ENCODE results near the gene ITGA7.

DNA sequence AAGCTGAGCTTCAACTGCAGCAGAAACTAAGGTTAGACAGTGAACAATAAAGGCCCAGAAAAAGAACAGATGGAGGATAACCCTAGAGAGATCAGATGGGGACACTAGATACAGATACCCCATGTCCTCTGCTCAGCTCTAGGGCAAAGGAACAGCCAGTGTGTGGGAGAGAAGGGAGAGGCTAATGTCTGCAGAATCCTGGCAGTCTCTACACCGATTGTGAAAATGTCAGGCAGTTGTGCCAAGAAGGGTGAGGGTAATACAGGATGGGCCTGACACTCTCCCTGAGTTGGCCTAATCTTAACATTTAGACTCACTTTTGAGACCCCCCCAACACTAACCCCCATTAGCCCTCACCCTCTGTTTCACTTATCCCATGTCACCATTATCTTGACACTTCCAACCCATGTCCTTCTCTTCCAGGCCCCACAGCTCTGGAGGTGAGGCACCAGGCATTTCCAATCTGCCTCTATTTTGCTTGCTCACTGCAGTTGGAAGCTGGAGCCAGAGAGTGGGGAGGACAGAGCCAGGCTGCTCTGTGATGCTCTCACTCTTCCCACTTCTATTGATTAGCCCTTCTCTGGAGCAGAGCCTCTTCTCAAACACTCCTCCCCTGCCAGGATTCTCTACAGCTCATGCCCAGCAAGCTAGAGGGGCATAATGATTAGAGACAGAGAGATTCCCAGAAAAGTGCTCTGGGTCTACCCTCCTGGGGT is 5.2 kb upstream of the ITGA7 start:
- TF ChIP-seq EP300 (IDR thresholded peaks at IDR 0.05; ENCODE audit: borderline replicate concordance) (no peak), YY1 (IDR thresholded peaks at IDR 0.05; ENCODE audit: low read depth) (no peak), TCF12 (IDR thresholded peaks at IDR 0.05; ENCODE audit: low read depth) (no peak), CEBPB (IDR thresholded peaks at IDR 0.05) (no peak), RAD21 (IDR thresholded peaks at IDR 0.05; ENCODE audit: low read depth) (no peak), FOXM1 (IDR thresholded peaks at IDR 0.05; ENCODE audit: borderline replicate concordance, low read depth) (no peak), TEAD4 (IDR thresholded peaks at IDR 0.05) (no peak), NFIC (IDR thresholded peaks at IDR 0.05) (no peak), TAF1 (IDR thresholded peaks at IDR 0.05; ENCODE audit: low read depth) (no peak), EGR1 (IDR thresholded peaks at IDR 0.05) (no peak)
- TF ChIP-seq, protein P1, sequence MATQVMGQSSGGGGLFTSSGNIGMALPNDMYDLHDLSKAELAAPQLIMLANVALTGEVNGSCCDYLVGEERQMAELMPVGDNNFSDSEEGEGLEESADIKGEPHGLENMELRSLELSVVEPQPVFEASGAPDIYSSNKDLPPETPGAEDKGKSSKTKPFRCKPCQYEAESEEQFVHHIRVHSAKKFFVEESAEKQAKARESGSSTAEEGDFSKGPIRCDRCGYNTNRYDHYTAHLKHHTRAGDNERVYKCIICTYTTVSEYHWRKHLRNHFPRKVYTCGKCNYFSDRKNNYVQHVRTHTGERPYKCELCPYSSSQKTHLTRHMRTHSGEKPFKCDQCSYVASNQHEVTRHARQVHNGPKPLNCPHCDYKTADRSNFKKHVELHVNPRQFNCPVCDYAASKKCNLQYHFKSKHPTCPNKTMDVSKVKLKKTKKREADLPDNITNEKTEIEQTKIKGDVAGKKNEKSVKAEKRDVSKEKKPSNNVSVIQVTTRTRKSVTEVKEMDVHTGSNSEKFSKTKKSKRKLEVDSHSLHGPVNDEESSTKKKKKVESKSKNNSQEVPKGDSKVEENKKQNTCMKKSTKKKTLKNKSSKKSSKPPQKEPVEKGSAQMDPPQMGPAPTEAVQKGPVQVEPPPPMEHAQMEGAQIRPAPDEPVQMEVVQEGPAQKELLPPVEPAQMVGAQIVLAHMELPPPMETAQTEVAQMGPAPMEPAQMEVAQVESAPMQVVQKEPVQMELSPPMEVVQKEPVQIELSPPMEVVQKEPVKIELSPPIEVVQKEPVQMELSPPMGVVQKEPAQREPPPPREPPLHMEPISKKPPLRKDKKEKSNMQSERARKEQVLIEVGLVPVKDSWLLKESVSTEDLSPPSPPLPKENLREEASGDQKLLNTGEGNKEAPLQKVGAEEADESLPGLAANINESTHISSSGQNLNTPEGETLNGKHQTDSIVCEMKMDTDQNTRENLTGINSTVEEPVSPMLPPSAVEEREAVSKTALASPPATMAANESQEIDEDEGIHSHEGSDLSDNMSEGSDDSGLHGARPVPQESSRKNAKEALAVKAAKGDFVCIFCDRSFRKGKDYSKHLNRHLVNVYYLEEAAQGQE (IDR thresholded peaks at IDR 0.05; ENCODE audit: low read depth) = no peak
- TF ChIP-seq, protein P2, sequence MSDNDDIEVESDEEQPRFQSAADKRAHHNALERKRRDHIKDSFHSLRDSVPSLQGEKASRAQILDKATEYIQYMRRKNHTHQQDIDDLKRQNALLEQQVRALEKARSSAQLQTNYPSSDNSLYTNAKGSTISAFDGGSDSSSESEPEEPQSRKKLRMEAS (IDR thresholded peaks at IDR 0.05) = no peak
- TF ChIP-seq, protein P3, sequence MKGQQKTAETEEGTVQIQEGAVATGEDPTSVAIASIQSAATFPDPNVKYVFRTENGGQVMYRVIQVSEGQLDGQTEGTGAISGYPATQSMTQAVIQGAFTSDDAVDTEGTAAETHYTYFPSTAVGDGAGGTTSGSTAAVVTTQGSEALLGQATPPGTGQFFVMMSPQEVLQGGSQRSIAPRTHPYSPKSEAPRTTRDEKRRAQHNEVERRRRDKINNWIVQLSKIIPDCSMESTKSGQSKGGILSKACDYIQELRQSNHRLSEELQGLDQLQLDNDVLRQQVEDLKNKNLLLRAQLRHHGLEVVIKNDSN (IDR thresholded peaks at IDR 0.05) = no peak

Measured in Ishikawa (cell line).